Stimulated activated CD8-positive, alpha-beta memory T cell treated with anti-CD3 and anti-CD28 coated beads, Interleukin-4, amount 100 ng/mL, for 24 hours (primary cell): ENCODE data around the gene SEMA3G.

Experiments used
- DNase-seq: peaks from one replicate; pipeline ENCODE4 v3.0.0-alpha.2; 2020; ENCODE audit warnings: low read depth

Gene SEMA3G

DNA sequence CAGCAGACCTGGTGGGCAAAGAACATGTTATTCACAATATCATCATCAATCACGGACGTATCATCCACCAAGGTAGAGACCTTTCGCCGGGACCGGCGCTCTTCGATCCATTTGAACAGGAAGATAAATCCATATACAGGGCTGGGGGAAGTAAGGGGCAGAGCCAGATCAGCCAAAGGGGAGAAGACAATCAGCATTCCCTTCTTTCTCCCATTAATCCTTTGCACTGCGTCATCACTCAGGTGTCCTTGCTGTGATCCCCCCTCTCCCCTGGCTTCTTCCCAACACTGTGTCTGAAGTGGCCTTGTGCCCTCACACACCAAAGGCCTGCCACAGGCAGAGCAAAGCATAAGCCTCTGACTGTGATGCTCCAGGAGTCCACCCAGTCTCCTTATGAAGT lies 36.4 kb downstream of the SEMA3G start:
- no peak for DNase-seq

DNA sequence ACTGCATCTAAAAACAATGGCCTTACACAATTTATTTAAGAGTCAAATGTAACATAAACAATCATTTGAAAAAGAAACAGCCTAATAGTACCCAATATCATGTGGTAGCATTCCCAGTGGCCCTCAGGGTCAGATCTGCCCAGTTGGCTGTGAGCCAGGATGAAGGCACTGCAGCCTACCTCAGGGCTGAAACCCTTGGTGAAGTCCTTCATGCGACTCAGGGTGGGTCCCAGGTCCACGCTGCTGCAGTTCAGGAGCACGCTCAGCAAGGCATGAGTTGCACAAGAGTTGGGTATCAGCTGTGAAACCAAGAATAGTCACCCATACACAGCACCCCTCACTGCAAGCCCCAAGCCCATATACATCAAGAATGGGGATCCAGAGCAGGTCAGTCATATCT lies 37.1 kb downstream of the SEMA3G start:
- no peak for DNase-seq

DNA sequence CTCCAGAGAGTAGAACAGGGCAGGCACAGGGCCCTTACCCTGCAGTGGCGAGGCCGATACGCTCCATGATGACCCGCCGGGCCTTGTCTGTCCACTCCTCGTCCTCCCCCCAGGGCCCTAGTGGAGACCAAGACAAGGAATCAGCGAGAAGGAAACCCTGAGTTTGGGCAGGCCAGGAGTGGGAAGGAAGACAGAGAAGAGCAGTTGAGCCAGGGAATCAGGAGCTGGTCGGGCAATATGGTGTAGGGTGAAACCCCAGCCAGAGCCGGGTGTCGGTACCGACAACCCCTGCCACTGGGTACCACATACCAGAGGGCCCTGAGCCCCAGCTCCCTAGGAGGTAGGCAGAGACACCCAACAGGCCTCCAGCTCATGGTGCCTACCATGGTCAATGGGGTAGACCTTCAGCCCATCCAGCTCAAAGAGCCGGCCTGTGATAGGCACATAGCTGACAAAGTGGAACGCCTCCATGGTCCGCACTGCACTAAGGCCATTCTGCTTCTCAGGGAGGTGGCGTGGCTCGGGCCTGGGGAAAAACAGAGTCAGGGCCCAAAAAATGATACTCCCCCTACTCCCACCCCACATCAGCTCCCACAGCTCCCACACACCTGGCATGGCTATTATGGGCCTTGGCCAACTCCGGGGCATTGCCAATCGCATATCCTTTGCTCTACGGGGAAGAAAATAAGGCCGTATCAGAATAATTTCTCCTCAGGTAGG lies 38.0 kb downstream of the SEMA3G start:
- no peak for DNase-seq

DNA sequence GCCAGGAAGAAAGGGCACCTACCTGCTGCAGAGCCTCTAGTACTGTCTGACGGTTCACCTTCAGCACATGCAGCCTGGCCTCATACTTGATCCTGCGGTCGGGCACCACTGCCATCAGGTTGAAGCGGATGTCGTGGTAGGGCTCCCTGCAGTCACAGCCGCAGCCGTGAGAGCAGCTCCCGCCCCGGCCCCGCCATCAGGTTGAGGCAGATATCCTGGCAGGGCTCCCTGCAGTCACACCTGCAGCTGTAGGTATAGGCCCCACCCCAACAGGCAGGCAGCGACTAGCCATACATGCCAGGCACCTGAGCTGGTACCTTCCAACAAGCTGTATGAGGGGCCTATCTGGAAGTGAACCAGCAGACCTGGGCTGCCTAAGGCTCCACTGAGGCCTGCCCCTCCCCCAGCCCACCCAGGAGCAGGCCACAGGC lies 38.7 kb downstream of the SEMA3G start:
- DNase-seq = no peak

DNA sequence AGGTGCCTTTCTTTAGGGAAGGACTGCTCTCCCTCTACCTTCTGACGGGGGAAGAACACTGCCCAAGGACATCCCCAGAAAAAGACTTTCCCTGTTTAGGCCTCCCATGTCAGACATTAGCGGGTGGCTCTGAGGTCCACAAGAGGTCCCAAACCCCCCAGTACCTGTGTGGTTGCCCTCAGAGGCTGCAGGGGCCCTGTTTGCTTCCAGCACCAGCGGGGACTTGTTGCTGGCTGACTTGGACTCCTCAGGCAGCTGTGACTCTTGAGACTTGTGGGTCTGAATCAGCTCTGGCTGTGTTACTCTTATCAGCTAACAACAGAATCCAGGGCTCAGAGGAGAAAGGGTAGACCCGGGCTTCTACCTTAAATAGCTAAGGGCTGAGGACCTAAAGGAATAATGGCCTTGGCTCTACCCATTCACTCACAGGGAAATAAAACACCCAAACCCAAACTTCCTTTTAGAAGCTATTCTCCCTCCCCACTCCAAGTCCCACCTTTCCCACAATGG lies 39.2 kb downstream of the SEMA3G start:
- no peak for DNase-seq

DNA sequence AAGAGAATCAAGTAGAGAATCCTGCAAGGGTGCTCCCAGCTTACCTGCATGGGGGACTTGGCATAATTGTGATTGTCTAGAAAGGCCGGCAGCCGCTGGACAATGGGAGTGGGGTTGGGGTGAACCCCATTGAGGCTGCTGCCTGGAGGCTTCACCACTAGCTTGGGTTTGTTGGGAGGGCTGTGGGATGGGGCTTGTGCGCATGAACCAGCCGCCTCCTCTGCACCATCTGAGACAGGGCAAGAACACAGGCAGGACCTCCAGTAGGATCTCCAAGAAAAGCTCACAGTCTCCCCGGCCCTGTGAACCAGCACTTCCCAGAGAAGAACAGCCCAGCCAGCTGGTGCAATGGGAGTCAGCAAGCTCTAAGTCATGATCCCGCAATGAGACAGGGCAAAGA lies 39.8 kb downstream of the SEMA3G start:
- no peak for DNase-seq

DNA sequence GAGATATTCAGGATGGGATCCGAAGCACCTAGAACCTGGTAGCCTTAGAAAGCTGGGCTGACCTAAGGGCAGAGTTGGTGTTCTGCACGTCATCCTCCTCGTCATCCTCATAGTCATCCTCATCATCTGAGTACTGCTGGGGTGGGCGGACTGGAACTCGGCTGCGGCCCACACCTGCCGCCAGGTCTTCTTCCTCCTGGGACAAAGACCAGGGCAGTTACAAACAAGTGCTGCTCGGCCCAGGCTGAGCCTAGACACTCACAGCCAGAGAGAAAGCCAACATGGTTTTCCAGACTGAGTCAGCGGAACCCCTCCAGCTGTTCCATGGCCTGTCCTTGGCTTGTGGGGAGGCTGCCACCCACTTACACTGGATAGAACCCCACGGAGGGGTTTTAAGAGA lies 40.5 kb downstream of the SEMA3G start:
- no peak for DNase-seq

DNA sequence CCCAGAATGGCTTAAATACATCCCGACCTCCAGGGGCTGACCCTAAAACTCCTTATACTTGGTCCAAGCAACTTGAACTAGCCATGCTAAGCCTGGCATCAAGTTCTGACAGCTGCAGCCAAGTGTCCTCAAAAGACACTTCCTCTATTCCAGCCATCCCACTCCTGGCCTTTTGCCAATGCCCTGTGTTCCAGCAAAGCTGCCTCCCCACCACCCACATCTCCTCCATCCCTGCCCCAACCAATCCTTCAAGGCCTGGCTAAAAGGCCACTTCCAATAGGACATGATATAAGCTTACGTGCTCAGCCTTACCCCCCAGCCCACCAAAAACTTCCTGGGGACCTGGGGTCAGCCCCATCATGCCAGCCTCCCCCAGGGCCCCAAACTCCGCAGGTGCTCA lies 40.9 kb downstream of the SEMA3G start:
- DNase-seq = no peak

DNA sequence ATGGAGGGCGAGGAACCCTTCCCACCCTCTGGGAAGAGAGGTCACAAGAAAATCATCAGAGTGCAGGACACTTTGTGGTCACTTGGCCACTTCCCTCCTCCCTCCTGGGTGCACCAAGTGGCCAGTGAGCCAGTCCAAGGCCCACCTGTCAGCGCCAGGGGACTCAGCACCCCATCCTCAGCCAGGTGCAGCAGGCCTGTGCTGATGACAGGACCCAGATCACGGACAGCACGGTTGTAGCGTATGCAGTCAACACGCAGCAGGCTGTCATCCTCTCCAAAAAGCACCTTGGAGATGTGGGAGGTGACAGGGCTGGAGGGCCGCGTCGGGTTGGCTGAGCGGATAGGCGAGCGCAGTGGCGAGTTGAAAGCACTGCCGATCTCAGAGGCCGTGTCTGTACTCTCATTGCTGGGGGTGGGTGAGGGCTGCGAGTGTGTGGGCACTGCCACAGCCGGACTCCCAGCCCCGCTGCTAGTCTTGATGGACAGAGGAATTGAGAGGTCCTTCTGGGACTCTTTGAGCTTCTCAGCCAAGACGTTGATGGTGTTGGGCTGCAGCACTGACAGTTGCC lies 41.5 kb downstream of the SEMA3G start:
- no peak for DNase-seq

DNA sequence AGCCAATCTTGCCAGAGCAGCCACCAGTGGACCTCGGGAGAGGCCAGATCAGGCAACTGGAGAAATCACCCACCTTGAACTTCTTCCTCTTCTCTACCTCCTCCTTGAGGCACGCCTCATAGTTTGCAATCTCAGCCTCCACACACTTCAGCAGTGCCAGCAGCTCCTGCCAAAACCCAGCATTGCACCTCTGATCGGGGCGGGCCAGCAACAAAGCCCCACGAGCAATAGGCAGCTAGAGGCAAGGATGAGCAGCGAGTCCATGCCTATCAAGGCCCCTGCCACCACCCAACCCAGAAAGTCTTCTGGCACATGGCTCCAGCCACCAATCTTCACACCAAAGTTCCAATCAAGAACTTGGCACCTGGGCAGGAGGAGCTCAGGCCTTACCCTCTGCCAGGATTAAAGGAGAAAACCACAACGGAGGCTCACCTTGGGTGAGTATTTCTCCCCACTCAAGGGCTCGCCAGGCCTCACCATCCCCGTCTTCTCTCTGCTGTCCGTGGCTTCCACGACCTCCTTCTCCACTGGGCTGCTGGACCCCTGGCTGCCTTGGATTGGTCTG lies 42.1 kb downstream of the SEMA3G start:
- DNase-seq = no peak

DNA sequence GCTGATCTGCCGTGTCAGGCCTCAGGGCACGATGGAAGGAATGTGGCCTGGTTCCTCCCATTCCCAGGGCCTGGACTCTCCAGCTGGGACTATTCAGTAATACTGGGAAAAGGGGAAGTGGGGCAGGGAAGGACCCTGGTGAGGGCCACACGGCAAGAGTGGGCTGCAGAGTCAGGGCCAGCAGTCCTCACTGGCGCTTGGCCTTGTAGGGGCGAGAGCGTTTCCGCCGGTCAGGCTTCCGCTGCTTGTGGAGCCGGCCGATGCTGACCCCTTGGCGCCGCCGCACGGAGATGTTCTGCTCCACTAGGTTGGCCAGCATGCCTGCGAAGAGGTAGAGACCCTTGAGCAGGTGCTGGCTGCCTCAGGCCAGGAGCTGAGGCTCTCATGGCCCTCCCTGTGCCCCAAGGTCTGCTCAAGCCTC lies 42.8 kb downstream of the SEMA3G start:
- no peak for DNase-seq

DNA sequence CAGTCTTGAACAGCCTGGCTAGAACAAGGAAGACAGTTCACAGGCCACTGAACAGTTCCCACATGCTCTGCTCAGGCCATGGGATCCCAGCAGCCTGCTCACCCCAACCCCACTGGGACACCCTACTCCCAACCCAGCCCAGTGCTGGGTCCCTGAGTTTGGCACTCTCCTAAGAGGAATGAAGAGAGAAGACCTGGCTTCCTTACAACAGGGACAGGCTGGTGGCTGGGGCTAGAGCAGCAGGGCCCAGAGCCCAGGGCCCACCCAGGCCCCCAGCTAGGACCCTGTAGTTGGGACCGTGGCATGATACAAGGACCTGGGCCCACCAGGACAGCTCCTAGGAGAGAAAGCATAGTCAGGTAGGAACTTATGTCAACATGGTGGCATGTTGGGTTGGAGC lies 43.4 kb downstream of the SEMA3G start:
- no peak for DNase-seq

DNA sequence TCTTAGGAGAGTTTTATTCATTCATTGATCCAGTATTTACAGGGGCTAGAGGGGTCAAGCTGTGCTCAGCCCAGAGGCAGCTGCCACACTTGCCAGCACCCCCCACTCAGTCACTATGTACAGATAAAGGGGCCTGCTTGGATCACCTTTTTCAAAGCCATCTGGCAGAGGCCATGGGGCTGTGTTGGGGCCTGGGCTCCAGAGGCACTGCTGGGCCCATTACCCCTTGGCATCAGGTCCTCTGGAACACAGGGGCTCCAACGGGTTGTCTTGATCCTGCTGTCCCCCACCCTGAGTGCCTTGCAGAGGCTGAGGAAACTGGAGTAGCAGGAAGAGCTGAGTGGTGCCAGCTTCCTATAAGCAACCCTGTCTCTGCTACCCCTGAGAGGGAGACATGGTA lies 43.9 kb downstream of the SEMA3G start:
- no peak for DNase-seq

DNA sequence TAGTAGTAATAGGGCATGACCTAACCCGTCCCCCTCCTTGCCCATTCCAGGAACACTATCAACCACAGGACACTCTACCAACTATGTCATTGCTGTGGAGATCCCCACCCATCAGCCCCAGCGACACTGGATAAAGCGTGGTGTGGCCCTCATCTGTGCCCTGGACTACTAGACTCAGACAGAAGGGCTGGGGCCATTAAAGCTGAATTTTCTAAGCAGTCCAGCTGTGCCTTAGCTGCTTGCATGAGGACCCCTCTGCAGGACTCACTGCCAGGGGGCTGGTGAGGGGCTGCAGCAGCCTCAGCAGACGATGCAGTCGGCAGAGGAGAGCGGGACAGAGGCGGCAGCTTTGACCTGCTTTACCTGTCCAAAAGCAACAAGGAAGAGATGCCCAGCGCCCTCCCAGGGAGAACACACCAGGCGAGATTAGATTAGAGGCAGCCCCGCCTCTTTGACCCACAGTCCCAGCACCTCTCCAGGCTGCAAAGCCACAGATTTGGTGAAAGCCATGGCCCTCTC lies 44.6 kb downstream of the SEMA3G start:
- DNase-seq = no peak

DNA sequence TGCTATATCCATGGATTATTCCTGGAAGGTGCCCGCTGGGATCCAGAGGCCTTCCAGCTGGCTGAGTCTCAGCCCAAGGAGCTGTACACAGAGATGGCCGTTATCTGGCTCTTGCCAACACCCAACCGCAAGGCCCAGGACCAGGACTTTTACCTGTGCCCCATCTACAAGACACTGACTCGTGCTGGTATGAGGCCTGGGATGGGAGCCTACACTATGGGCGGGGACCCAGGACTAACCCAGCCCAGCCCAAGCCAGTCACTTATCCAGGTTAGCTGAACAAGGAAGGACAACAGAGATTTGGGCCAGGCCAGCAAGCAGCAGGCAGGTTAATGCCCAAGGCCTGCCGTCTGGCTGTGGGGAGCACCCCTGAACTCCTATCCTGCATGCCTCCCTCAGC lies 45.3 kb downstream of the SEMA3G start:
- no peak for DNase-seq

DNA sequence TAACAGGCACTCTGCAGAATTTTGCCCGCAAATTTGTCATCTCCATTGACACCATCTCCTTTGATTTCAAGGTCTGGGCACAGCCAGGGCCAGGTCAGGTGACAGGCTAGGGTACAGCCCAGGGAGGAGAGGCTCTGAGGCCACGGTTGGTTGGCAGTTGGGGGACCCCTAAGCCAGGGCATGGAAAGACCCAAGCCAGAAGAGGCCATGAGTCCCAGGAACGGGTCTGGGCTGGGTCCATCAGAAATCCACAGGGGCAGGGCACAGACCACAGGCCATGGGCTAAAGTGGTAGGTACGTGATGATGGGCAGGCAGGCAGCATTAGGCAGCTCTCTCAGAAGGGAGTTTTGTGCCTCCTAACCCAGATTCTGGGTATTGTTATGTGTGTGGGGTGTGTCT lies 45.8 kb downstream of the SEMA3G start:
- no peak for DNase-seq

DNA sequence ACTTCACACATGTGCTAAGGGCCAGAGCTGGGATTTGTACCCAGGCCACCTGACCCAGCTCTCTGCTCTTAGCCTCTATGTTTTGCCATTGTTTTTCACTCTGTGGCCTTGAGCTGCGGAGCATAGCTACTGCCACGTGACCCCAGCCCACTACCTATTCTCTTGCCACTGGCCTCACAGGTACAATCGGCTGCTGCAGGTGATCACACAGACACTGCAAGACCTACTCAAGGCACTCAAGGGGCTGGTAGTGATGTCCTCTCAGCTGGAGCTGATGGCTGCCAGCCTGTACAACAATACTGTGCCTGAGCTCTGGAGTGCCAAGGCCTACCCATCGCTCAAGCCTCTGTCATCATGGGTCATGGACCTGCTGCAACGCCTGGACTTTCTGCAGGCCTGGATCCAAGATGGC lies 46.2 kb downstream of the SEMA3G start:
- DNase-seq = no peak

DNA sequence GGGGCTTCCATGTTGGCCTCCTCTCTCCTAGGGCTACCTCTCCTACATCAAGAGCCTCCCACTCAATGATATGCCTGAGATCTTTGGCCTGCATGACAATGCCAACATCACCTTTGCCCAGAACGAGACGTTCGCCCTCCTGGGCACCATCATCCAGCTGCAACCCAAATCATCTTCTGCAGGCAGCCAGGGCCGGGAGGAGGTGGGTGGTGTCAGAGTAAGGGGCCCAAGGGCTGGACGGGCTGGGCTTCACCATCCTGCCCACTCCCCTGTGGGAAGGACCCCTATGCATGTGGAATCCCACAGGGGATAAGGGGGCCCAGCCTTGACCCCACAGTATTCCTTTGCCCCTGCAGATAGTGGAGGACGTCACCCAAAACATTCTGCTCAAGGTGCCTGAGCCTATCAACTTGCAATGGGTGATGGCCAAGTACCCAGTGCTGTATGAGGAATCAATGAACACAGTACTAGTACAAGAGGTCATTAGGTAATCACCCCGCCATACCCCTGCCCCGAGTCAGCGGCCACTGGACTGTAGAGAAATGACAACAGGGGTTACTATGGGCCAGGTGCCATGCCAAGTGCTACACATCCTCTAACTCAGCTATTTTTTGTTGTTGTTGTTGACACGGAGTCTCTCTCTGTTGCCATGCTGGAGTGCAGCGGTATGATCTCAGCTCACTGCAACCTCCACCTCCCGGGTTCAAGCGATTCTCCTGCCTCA lies 47.1 kb downstream of the SEMA3G start:
- no peak for DNase-seq

DNA sequence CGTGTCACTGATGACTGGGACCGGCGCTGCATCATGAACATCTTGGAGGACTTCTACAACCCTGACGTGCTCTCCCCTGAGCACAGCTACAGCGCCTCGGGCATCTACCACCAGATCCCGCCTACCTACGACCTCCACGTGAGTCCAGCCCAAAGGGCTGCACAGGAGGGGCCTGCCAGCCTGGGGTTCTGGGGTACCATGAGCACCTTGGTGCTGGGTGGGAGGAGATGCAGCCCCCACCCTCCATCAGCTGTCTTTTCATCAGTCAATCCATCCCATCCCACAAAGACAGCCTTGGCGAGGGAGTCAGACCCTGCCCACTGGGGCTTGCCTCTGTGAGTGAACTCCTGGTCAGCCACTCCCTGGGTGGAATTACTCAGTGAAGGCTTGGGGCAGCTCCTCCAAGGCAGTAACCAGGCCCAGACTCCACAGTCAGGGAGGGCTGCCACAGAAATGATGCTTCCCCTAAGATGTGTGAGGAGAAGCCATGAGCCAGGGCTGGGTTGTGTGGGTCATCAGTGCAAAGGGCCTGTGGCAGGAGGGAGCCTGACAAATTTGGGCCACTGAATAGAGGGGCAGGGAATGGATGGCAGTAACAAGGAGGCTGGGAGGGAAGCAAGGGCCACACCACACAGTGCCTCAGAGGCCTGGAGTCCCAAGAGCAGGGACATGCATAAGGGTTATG lies 47.9 kb downstream of the SEMA3G start:
- no peak for DNase-seq

DNA sequence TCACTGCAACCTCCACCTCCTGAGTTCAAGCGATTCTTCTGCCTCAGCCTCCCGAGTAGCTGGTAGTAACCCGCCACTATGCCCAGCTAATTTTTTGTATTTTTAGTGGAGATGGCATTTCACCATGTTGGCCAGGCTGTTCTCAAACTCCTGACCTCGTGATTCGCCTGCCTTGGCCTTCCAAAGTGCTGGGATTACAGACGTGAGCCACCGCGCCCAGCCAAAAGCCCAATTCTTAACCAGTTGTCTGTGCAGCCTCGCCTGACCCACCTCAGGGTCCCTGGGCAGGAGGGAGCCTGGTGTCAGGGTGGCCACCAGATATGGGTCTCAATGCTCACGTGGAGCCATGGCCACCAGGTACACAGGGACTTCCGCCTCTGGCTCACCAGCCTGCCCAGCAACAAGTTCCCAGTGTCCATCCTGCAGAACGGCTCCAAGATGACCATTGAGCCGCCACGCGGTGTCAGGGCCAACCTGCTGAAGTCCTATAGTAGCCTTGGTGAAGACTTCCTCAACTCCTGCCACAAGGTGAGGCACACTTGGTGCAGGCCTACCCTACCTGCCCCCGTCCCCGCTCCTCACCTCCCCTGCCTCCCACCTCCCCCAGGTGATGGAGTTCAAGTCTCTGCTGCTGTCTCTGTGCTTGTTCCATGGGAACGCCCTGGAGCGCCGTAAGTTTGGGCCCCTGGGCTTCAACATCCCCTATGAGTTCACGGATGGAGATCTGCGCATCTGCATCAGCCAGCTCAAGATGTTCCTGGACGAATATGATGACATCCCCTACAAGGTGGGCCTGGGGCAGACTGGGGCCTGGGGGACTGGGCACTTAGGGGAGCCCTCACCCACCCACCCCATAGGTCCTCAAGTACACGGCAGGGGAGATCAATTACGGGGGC lies 48.6 kb downstream of the SEMA3G start:
- no peak for DNase-seq

DNA sequence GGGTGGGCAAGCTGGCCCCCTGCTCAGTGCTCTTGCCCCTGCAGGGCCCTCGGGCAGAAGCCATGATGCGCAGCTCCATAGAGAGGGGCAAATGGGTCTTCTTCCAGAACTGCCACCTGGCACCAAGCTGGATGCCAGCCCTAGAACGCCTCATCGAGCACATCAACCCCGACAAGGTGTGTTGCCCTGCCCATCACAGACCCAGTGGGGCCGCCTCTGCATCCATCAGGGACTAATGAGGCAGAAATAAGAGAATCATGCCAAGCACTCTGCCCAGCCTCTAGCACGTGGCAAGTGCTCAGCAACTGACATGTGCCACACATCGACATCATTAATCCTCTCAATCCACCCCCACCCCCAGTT lies 49.4 kb downstream of the SEMA3G start:
- DNase-seq = no peak
